ENCODE measurements around the gene SUFU.

DNA sequence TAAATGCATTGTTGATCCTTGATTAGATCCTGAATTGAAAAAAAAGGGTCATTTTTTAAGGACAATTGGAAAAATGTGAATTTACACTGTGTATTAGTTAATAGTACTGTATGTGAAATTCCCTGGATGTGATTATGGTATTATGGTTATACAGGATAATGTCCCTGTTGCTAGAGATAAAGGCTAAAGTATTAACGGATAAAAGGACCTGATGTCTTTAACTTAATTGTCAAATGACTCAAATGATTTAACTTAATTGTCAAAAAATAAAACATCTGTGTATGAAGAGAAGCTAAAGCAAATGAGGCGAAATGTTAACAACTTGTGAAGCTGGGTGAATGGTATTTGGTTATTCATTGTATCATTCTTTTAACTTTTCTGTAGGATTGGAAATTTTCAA, 48.8 kb downstream of the SUFU start:
- TF ChIP-seq CTCF (IDR thresholded peaks at IDR 0.05) (no peak), EZH2 (IDR thresholded peaks at IDR 0.05) (no peak)
